GM18868 (cell line): ENCODE measurements around the gene ANKZF1.

Source experiments
- ATAC-seq: cut with Tn5 transposase; IDR thresholded peaks from one replicate; pipeline ENCODE4 v1.9.1; 2021; ENCODE audit warnings: mild to moderate bottlenecking, moderate library complexity; ENCODE audit not compliant: unreplicated experiment

The ANKZF1 gene

GRCh38 chr2:219280651-219281050, 51.0 kb downstream of the ANKZF1 start:
- no peak for ATAC-seq

GRCh38 chr2:219281588-219281987, 52.0 kb downstream of the ANKZF1 start:
- ATAC-seq, result no peak

GRCh38 chr2:219282375-219282774, 52.8 kb downstream of the ANKZF1 start:
- ATAC-seq, result no peak

GRCh38 chr2:219282943-219283581, 53.5 kb downstream of the ANKZF1 start:
- ATAC-seq, result no peak

- ATAC-seq, result no peak
These were observed 55.1 kb downstream of the ANKZF1 start for GRCh38 chr2:219284501-219285372.

- ATAC-seq, result no peak
These were observed 55.7 kb downstream of the ANKZF1 start for GRCh38 chr2:219285373-219285735.

- ATAC-seq, result no peak
These were observed 56.4 kb downstream of the ANKZF1 start for GRCh38 chr2:219285894-219286425.
